ENCODE data around the gene EFCAB14.

GRCh38 chr1:46687921-46688509 lies 30.9 kb downstream of the EFCAB14 start:
- TF ChIP-seq CTCF (IDR thresholded peaks at IDR 0.05) = no peak
- TF ChIP-seq POLR2A (IDR thresholded peaks at IDR 0.05) = no peak
